Heart left ventricle (tissue), 16 donors: Measurements from ENCODE around the gene ABR. TPM values are rescaled to one million over a fixed set of nuclear protein-coding genes. Genes with fewer than 3 reads are reported as not detected.
A peak's percentile ranks its signal among the peaks of the same experiment; 100 is the strongest.

Experiments
- ATAC-seq, 4 donors: fragments of 200-7000 bp; cut with Tn5 transposase; one replicate each; pipeline ENCODE4 v1.9.1; 2020 to 2022; ENCODE audit warnings: moderate library complexity in 4 of 4, mild to moderate bottlenecking in 3 of 4, moderate number of reproducible peaks in 1 of 4
- DNase-seq, 5 donors: peaks; one replicate each; pipeline ENCODE4 v3.0.0-alpha.2; 2020
- H3K27ac ChIP-seq, 12 donors: fragments of 200-600 bp; sonication (generic) in 4 of 12; one replicate each; pipeline versions ENCODE4 v1.5.0 to v1.8.0; 2016 to 2022; ENCODE audit warnings: mild to moderate bottlenecking in 2 of 12
- H3K27me3 ChIP-seq, 9 donors: fragments of 200-600 bp; sonication (generic) in 2 of 9; one replicate each; pipeline versions ENCODE4 v1.5.1 to v1.8.0; 2016 to 2022; ENCODE audit warnings: mild to moderate bottlenecking in 3 of 9
- H3K36me3 ChIP-seq, 9 donors: fragments of 200-600 bp; sonication (generic) in 2 of 9; one replicate each; pipeline versions ENCODE4 v1.5.0 to v1.8.0; 2018 to 2022; ENCODE audit warnings: mild to moderate bottlenecking in 2 of 9
- H3K4me1 ChIP-seq, 12 donors: fragments of 200-600 bp; sonication (generic) in 4 of 12; one replicate each; pipeline versions ENCODE4 v1.5.0 to v1.8.0; 2016 to 2022; ENCODE audit warnings: mild to moderate bottlenecking in 3 of 12
- H3K4me3 ChIP-seq, 12 donors: fragments of 200-600 bp; sonication (generic) in 4 of 12; one replicate each; pipeline versions ENCODE4 v1.5.0 to v1.8.0; 2017 to 2022; ENCODE audit warnings: mild to moderate bottlenecking in 9 of 12, moderate library complexity in 4 of 12
- H3K9me3 ChIP-seq, 12 donors: fragments of 200-600 bp; sonication (generic) in 4 of 12; one replicate each; pipeline versions ENCODE4 v1.5.0 to v1.8.0; 2016 to 2022; ENCODE audit warnings: mild to moderate bottlenecking in 1 of 12
- POLR2A ChIP-seq, 2 donors: fragments of 450-650 bp; IDR thresholded peaks; one replicate each; pipeline ENCODE4 v1.6.1; 2017; ENCODE audit warnings: antibody characterized with exemption in 2 of 2, mild to moderate bottlenecking in 2 of 2, moderate library complexity in 2 of 2
- WGBS, 4 donors: extraction: QIAGEN DNeasy Blood & Tissue Kit in 2 of 4; methylation state at CpG; one replicate each; pipeline versions ENCODE4 v1.1.5 to v1.1.7; 2013 to 2018; 5-methylcytosine and 5-hydroxymethylcytosine counted together
- intact Hi-C, 10 donors: fragments of 100-400 bp; cut with DNase I; formaldehyde crosslinking; loops; one replicate each; pipeline versions ENCODE4 v1.11.1 to v1.14.2; 2022
- polyA plus RNA-seq, 2 donors: library from polyadenylated mRNA; stranded (reverse); fragments of 200-250 nt; gene quantifications; one replicate each; pipeline ENCODE4 v1.2.3, GENCODE V29; 2013
- total RNA-seq, 9 donors: library from RNA; depleted of rRNA in 2 of 9; stranded (reverse); fragments of >200 nt in 2 of 9; fragmentation: NEBNext Ultra II Directional in 3 of 9; extraction: Animal tissue kit (Norgen Biotek cat#: 25700) in 3 of 9; gene quantifications; one replicate each; pipeline versions ENCODE4 v1.1.0 to v1.2.4, GENCODE V29; 2016 to 2023
- TF ChIP-seq, protein P1 (sequence below), 12 donors: fragments of 200-600 bp; sonication (generic) in 4 of 12; IDR thresholded peaks; one replicate each; pipeline versions ENCODE4 v1.5.0 to v1.8.0; 2018 to 2022; ENCODE audit warnings: antibody characterized with exemption in 12 of 12, mild to moderate bottlenecking in 5 of 12
- donor health status: ischemic (EF 13 %, LVEDD 7.1; RV severe dilation, severe dysfunction).
- donor health status: healthy with polysubstance abuse.
- donor health status: DM: no; HTN: yes; CAD: no.
- donor health status: DM: no; HTN: no; CAD: no.
- donor health status: ischemic (EF 25% LVEDD 6.9; RV normal size, moderate dysfunction).
- donor health status: ischemic (EF 25% LVEDD 5.7; RV mildly dilated, moderate dysfunction).
- donor health status: healthy.
- donor health status: DM: yes; HTN: yes; CAD: no.
- donor health status: ischemic (EF 35%, LVEDD 5.7; RV mildly dilated, moderate dysfunction).
- donor health status: nonischemic (EF 11% LVEDD 7.7; RV severe dilation, severe dysfunction).
- donor health status: DM: yes; HTN: yes; CAD: no.
- donor health status: PGD.
- donor health status: ischemic (EF 29% LVEDD 5.4; RV normal size, mild dysfunction).
- donor health status: nonischemic (EF 23%, LVEDD 6.1; RV moderate dilation, normal function).

The ABR gene
- total and polyA plus RNA-seq, 11 donors = 64.5 to 171 (median 149) TPM

DNA sequence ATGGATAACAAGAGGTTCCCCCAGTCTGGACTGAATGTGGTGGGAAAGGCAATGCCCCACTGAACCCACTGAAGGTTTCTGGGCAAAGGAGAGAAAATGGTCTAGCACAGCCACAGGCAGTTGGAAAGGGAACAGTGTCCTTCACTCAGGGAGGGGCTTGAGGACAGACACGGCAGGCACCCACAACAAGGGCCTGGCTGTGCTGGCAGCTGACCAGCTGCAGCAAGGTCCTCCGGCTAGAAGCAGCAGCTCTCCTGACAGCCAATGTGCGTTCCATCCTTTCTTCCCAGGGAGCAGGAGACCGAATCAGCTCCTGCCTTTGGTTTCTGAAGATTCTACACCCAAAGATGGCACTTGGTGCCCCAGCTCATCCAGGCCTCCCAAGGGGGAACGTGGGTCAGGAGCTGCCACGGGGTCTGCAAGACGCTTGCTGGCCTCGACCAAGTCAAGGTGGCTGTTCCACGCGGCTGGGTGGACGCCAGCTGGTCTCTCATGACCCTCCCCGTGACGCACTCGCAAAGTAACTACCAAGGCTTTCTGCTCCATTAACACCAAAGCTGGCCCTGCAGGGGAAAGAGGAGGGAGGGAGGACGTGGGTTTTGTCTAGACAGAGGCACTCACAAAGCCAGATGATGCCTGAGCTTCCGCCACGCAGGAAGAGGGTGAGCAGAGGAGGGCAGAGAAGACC, 11.1 kb downstream of the ABR start:
- H3K27ac ChIP-seq = no peak overlapping the region
- H3K4me1 ChIP-seq = peaks cover 6 to 71% (median 38%) of the 10 kb centered on the region in 12 donors
- 81 to 87% (median 86%) methylated on average over 12 to 17 of the region's 17 CpGs for WGBS, 4 donors
- no peaks in the 10 kb centered on the region for H3K9me3 ChIP-seq
- TF ChIP-seq POLR2A (IDR thresholded peaks at IDR 0.05) = no peak
- TF ChIP-seq, protein P1, sequence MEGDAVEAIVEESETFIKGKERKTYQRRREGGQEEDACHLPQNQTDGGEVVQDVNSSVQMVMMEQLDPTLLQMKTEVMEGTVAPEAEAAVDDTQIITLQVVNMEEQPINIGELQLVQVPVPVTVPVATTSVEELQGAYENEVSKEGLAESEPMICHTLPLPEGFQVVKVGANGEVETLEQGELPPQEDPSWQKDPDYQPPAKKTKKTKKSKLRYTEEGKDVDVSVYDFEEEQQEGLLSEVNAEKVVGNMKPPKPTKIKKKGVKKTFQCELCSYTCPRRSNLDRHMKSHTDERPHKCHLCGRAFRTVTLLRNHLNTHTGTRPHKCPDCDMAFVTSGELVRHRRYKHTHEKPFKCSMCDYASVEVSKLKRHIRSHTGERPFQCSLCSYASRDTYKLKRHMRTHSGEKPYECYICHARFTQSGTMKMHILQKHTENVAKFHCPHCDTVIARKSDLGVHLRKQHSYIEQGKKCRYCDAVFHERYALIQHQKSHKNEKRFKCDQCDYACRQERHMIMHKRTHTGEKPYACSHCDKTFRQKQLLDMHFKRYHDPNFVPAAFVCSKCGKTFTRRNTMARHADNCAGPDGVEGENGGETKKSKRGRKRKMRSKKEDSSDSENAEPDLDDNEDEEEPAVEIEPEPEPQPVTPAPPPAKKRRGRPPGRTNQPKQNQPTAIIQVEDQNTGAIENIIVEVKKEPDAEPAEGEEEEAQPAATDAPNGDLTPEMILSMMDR (IDR thresholded peaks at IDR 0.05) = no peak
- H3K36me3 ChIP-seq = no peaks in the 10 kb centered on the region
- DNase-seq = no peak
- intact Hi-C loops = no loop called here
- no peaks in the 10 kb centered on the region for H3K27me3 ChIP-seq
- ATAC-seq = no peak
- no peak overlapping the region for H3K4me3 ChIP-seq

DNA sequence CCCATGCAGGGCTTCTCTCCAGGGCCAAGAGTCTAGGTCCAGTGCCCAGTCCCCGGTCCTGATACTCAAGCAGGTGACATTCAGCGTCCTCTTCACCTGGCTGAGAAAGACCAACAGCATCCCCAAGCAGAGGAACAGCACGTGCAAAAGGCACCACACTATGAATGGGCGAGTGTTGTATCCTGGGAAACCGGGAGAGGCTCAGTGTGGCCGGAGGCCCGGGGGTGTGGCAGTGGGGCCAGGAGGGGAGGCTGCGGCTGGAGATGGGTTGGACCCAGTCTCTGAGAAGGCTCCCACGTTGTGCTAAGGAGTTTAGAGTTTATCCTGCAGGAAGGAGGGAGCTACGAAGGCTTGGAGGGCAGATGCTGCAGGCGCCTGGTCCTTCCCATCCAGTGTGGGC, 13.5 kb downstream of the ABR start:
- H3K4me1 ChIP-seq = peaks cover 6 to 54% (median 31%) of the 10 kb centered on the region in 12 donors
- no peak for ATAC-seq
- DNase-seq = no peak

DNA sequence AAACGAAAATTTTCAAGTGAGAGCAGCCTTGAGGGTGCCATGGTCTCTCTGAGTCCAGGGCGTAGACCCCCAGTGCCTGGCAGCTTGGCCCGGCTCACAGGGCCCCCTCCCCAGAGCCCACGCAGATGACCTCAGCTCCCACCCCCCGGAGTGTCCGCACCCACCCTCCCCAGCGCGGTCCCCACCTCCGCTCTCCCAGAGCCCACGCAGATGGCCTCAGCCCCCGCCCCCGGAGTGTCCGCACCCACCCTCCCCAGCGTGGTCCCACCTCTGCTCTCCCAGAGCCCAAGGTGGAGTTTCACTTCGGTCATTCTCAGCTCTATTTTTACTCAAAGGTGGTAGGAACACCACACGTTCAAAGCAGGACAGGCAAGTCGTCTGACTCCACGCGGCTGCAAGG, 13.9 kb downstream of the ABR start:
- TF ChIP-seq, protein P1 (IDR thresholded peaks at IDR 0.05) = no peak
- TF ChIP-seq POLR2A (IDR thresholded peaks at IDR 0.05) = no peak
- Histone ChIP-seq H3K27me3 (no peaks in the 10 kb centered on the region), H3K27ac (peak overlapping the region in 10 of 12 donors; percentile 11 to 78 (median 52)), H3K36me3 (no peaks in the 10 kb centered on the region), H3K4me1 (peaks cover 5 to 53% (median 30%) of the 10 kb centered on the region in 12 donors), H3K9me3 (no peaks in the 10 kb centered on the region), H3K4me3 (no peak overlapping the region)
- 70 to 78% (median 74%) methylated on average over 15 to 19 of the region's 19 CpGs for WGBS, 4 donors
- DNase-seq = no peak
- ATAC-seq = peak in 2 of 4 donors; percentile 6 to 7
- intact Hi-C loops = no loop called here

More for the DNA sequence above, 13.5 kb downstream of the ABR start:
- Histone ChIP-seq H3K27ac (peak overlapping the region in 5 of 12 donors; percentile 40 to 78 (median 53)), H3K27me3 (no peaks in the 10 kb centered on the region), H3K36me3 (no peaks in the 10 kb centered on the region), H3K4me3 (no peak overlapping the region), H3K9me3 (no peaks in the 10 kb centered on the region)
- WGBS, 4 donors = 59 to 75% (median 66%) methylated on average over 7 to 11 of the region's 11 CpGs
- TF ChIP-seq, protein P1 (IDR thresholded peaks at IDR 0.05) = no peak
- TF ChIP-seq POLR2A (IDR thresholded peaks at IDR 0.05) = no peak
- intact Hi-C loops = no loop called here

DNA sequence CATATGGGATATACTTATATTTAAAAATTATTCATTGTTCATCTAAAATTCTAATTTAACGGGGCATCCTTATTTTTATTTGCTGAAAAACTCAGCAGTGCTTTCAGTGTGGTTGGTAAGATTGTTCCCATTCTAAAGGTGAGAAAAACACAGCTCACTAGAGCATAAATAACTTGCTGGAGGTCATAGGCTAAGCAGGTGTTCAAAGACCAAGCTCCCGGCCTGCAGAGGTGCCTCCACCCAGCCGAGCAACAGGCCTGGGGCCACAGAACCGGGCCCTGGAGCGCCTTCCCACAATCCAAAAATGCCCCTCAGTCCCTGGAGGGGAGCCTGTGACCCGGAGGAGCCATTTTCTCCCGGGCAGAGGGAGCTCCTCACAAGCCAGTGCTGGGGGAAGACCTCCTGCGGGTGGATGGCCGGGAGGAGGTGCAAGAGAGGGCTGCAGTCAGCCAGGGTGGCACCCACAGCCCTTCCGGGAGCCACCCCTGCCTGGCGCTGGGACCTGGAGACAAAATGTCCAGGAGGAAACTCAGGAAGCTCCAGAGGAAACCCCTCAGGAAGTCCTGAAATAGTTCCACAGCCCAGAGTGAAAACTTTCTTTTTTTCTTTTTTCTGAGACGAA, 14.7 kb downstream of the ABR start:
- H3K4me1 ChIP-seq = peaks cover 5 to 53% (median 30%) of the 10 kb centered on the region in 12 donors
- intact Hi-C loops = no loop called here
- TF ChIP-seq POLR2A (IDR thresholded peaks at IDR 0.05) = no peak
- TF ChIP-seq, protein P1 (IDR thresholded peaks at IDR 0.05) = peak in 9 of 12 donors; percentile 19 to 53 (median 36)

More for the DNA sequence above, 14.7 kb downstream of the ABR start:
- Histone ChIP-seq H3K27ac (peak overlapping the region; percentile 24 to 78 (median 56)), H3K36me3 (no peaks in the 10 kb centered on the region), H3K27me3 (no peaks in the 10 kb centered on the region), H3K9me3 (no peaks in the 10 kb centered on the region), H3K4me3 (peak overlapping the region in 2 of 12 donors; percentile 3 to 5)
- peak in 4 of 5 donors; percentile 57 to 74 (median 62) for DNase-seq
- WGBS, 4 donors = 45 to 59% (median 55%) methylated on average over 10 to 12 of the region's 12 CpGs
- ATAC-seq = peak; percentile 77 to 82 (median 78)
